NCI-H1930 (cell line): ENCODE data around the gene PTPRA.

Source experiments
- DNase-seq, 2 experiments: peaks; one replicate each; lab custom pipeline; 2025; lab: John Stamatoyannopoulos, UW

PTPRA gene

DNA sequence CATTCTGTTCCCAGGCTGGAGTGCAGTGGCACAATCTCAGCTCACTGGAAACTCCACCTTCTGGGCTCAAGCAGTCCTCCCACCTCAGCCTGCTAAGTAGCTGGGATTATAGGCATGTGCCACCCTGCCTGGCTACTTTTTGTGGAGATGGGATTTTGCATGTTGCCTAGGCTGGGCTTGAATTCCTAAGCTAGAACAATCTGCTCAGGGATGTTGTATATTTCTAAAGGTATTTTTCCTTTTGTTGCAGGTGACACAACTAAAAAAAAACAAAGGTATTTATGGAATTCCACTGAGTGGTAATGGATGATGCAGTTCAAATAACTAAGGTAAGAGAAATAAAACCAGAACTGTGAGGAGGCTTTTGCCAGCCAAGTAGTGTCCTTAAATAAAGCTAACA lies 49.7 kb downstream of the PTPRA start:
- DNase-seq = no peak

DNA sequence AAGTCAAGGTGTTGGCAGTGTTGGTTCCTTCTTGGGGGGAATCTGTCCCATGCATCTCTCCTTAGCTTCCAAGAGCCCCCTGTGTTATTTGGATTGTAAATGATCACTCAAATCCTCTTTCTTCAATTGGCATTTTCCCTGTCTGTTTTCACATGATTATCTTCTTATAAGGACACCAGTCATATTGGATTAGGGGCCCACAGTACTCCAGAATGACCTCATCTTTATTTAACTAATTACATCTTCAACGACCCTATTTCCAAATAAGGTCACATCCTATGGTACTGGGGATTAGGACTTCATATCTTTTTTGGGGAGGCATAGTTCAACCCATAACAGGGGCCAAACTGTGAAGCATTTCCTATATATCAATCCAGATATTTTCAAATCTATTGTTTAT lies 57.3 kb downstream of the PTPRA start:
- no peak for DNase-seq

DNA sequence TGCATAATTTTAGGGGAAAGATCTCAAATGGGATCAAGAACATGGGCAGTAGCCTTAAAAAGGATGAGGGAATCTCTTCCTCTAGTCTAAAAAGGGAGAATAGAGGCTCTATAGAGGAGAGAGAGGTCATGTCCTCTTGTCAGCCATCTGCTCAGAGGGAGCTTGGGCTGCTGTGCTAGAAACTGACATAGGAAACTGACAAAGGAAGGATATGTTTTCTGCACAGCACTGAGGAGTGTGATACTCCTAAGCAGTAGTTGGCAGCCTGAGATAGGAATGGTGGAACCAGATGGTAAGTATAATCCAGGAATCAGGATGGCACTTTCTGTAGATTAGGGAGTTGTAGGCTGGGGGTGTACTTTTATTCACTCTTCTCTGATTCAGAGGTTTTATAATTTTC lies 59.2 kb downstream of the PTPRA start:
- DNase-seq = no peak

DNA sequence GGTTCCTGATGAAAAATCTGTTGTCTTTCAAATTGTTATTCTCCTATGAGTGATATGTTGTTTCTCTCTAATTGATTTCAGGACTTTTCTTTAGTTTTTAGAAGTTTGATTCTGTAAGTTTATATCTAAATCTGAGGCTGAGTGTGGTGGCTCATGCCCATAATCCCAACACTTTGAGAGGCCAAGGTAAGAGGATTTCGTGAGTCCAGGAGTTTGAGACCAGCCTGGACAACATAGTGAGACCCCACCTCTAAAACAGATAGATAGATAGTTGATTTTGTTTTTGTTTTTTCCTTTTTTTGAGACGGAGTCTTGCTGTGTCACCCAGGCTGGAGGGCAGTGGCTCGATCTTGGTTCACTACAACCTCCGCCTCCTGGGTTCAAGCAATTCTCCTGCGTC lies 64.6 kb downstream of the PTPRA start:
- DNase-seq = no peak

DNA sequence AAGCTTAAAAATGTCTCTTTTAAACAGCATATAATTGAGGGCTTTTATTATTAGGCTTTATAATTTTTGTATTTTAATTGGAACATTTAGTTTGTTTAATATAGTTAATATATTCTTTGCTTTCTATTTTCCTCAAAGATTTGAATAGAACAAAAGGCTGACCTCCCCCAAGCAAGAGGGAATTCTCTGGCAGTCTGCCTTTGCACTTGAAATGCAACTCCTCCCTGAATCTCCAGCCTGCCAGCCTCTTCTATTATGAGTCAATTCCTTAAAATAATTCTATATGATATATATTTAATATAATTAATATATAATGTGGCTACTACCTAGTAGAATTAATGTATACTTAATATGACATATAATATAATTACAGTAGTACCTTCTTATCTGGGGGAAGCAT lies 69.2 kb downstream of the PTPRA start:
- DNase-seq = no peak

DNA sequence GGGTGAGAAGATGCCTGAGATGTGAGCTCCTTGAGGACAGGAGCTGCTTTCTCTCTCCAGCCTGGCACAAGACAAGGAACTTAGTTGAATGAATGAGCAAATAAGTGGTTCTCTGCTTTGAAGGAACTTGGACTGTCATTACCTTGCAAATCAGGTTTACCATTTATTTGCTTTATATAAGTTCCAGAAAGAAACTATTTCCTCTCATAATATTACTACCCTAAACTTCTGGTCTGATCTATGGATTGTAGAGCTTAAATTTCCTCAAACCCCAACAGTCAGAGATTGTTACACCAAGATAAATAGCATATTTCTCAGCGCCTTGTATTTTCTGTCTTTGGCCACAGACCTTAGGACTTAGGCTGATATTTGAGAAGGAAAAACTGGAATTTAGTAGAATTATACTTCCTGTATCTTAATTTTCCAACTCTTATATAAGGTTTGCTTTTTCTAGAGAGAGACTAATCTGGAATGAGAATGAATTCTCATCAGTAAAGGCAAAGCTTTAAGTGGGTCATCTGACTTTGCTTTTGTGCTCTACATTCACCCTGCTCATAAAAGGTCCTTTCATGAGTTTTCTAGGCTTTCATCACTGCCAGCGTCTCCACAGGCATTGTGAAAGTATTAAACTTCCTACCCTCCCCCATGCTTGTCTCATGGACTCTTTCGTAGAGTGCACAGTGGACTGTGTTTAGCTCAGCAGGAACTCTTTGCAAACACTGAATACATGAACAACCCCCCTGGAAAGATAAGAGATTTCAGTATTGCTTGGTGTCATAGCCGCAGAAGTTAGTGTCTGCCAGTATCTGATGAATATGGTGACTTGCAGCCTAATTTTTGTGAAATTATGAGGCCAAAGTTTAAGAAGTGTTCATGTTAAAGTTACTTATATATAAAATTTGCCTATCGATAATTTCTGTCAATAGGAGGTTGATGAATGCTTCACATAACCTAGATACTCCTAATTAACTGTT lies 74.0 kb downstream of the PTPRA start:
- DNase-seq = no peak

DNA sequence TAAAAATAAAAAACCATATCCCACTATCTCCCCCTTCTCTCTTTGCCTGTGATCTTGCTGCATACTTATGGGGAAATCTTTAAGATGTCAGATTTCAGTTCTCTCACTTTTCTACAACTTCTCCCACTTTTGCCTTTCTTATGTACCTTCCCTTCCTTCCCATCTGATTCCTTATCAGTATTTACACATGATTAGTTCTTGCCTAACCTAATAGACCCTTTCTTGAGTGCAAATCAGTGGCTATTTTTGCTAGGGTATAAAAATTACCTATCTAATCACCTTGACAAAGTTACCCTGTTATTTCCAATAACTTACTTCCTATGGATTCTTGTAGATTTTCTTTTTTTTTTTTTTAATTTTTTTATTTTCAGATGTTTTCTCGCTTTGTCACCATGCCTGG lies 75.7 kb downstream of the PTPRA start:
- no peak for DNase-seq

DNA sequence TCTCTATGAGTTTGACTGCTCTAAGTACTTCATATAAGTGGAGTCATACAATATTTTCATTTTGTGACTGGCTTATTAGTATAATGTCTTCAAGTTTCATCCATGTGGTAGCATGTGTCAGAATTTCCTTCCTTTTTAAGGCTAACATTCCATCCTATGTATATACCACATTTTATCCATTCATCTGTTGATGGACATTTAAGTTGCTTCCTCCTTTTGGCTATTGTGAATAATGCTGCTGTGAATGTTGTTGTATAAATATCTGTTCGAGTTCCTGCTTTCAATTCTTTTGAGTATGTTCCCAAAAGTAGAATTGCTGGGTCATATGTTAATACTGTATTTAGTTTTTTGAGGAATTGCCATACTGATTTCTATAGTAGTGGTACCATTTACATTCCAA lies 79.5 kb downstream of the PTPRA start:
- DNase-seq = no peak

DNA sequence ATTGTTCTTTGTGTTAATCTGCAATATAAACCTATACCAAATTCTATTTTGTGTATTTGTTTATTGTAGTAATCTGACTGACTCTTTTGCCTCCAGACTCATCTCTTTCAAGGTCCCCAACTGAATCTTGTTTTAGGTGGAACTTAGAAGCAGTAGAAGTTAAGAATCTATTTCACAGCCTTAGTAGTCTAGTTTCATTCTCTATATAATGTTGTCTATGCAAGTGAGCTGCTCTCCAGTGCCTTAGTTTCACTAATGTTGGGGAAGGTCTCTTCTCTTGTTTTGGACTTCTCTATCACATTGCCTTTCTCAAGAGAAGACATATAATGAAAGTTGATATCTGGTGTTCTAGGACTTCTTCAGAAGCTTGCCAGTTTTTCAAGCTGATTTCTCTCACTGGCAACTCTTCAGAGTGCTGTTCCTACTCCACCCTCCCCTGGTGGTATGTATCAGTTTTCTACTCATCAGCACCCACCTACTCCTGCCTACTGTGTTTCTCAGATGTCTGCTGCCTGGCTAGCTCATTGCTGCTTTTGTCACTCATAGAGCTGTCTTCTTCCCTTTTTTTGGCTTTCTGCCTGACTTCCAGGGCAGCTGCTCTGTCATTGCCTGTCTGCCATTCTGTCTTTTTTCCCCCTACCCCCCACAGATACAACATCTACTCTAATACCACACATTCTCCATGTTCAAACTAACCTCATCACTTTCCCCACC lies 82.1 kb downstream of the PTPRA start:
- no peak for DNase-seq

DNA sequence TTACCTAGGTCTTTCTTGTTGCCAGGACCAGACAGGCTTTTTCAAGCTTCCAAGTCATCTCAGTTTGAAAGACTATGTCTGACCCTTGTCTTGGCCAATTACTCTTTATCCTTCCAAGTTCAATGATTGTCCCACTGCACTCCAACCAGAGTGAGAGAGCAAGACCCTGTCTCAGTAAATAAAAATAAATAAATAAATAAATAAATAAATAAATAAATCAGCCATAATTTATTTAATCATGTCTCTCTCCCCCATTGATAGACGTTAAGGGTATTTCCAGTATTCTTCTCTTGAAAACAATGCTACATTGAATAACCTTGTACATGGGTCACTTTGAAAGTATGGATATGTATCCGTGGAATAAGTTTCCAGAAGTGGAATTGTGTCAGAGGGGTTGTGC lies 83.2 kb downstream of the PTPRA start:
- DNase-seq = no peak

DNA sequence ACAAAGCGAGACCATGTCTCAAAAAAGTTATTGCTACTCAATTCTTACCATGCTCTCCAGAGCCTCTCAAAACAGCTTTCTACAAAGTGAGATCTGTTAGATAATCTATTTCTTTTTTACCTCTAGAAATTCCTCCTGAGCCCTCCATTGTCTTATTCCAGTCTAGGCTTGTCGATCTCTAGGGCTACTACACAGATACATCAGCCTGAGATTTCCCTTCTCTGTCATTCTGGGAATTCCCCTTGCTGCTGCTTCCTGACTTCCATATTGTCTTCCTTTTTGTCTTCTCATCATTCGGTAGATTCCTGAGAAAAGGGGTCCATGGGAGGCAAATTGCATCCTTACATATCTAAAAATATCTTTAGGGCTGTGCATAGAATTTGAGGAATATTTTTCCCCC lies 94.6 kb downstream of the PTPRA start:
- no peak for DNase-seq

DNA sequence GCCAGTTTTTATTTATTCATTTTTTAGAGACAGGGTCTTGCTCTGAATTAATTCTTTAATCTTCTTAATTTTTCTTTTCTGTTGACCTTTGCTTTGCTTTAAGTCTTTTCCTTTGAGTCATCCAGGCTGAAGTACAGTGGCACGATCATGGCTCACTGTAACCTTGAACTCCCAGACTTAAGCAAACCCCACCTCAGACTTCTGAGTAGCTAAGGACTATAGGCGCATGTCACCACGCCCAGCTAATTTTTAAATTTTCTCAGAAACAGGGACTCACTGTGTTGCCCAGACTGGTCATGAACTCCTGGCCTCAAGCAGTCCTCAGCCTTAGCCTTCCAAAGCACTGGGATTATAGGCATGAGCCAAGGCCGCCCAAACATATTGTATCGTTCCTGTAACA lies 98.8 kb downstream of the PTPRA start:
- no peak for DNase-seq

DNA sequence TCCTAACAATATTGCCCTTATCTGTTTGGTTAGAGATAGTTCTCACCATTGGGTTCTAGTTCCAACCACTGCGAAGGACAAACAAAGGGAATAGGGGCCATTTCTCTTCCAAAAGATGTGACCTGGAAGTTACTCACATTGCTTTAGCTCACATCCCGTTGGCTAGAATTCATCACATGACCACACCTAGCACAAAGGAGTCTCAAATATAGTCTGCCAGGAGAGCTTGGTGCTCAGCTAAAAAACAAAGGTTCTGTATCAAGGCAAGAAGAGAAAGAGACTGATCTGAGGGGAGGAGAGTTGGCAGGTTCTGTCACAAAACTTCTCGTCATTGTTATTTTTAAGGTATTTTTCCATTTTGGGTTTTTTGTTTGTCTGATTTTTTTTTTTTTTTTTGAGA lies 100.3 kb downstream of the PTPRA start:
- DNase-seq = no peak

DNA sequence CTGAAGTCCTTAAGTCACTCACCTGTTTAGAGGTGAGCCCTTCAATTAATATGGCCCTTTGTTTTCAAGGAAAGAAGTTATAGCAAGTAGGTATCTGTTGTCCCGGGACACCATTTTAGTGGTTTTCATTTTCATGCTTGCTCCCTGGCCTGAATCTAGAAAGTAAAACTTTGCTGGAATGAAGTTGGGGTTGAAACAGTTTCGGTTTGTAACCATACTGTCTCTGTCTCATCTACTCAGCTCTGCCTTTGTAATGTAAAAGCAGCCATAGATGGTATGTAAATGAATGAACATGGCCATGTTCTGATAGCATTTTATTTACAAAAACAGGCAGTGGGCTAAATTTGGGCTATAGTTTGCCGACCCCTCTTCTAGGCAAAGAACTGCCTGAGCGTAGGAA lies 105.2 kb downstream of the PTPRA start:
- no peak for DNase-seq

DNA sequence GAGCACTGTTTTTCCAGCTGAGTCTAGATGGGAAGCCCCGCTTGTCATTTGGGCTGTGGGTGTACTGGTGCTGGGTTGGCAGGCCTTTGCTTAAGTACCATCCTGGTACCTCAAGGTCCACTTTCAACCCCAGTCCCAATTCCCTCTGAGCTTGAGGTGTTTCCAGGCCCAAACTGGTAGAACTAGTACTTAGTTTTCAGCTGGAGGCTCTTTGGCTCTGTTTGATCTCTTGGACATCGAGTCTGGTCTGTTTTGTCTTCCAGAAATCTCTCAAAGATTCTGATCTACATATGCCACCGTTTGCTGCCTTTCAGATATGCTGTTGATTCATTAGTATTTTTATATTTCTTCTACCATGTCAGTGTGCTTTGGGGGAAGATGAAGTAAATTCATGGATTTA lies 108.4 kb downstream of the PTPRA start:
- DNase-seq = no peak

DNA sequence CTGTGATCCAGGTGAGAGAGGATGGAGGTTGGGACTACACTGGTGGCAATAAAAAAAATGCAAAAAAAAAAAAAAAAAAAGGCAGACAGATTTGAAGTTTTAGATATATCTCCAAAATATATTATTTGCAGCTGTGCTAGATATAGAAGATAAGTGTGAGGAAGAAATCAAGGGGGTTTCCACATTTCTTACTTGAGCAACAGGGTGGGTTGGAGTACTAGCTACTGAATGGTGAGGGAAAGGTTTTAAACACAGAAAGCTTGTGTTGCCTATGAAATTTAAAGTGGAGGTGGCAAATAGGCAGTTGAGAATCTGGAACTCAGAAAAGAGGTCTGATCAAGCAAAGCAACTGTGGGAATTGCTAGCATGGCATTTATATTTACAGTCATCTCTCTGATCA lies 110.2 kb downstream of the PTPRA start:
- DNase-seq = no peak

DNA sequence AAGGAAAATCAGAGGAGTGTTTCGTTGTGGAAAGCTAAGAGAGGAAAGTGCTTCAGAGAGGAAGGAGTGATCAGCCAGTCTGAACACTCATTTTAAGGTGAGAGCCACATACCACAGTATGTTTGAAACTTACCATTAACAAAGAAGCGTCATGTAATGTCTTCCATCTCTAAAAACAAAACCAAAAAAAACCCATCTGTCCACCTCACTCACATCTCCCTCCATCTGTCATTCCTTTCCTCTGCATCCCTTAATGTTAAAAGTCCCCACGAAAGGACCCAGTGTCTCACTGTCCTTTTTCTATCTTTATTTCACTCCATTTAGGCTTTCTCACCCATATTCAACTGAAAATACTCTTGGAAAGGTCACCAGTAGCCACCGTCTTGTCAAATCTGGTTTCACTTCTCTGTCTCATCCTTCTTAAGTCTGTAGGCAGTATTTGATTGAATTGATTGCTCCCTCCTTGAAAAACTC lies 110.8 kb downstream of the PTPRA start:
- no peak for DNase-seq

DNA sequence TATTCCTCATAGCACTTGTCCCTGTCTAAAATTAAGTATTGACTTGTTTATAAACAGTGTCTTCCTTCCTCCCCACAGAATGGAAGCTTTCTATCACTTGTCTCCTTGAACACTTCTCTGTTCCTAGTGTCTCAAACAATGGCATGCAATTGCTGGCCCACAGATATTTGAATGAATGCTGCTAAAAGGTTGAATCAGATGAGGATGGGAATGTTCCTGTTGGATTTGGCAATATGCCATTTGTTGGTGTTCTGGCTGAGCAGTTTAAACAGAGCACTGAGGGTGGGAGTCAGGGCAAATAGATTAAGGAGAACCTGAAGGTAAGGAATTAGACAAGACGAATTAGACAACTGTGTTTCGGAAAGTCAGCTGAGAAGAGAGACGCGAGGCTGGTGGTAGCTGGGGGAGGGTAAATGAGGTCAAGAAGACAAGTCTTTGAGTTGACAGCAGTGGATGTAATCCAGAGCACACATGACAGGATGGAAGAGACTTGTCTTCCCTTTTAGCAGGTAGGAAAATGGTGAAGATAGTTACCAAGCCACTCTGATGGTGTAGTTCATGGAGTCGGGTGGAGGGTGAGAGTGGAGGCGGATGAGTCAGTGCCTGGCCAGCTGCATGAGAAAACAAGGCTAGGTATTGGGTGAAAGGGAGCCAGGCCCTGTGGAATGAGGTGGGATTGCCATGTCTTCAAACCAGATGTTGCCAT lies 111.8 kb downstream of the PTPRA start:
- DNase-seq = no peak

DNA sequence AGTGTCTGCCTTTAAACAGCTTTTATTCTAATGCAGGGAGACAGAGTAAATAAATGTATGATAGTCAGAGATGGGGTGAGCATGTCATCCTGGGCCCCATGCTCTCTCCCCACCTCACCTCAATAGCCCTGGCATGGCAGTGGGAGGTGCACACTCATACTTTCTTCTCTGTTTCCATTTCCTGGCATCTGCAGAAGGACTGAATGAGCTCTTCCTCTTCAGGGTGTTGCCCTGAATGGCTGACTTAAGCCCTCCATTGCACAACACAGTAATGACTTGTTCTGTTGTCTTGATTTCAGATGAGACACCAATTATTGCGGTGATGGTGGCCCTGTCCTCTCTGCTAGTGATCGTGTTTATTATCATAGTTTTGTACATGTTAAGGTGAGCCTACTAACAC lies 113.2 kb downstream of the PTPRA start:
- DNase-seq = no peak

DNA sequence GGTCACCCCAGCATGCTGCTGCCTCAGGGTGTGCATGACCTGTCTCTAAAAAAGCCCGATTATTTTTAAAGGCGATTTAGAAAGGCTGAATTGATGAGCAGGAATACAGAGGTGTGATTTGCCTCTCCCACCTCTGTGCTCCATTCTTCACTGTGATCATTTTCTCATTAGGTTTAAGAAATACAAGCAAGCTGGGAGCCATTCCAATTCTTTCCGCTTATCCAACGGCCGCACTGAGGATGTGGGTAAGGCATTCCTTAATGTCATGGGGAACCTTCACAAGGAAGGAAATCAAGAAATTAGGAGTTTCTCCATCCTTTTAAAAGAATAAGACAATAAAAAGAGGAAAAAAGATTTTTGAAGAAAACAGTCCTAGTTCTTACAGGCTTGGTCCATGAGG lies 114.6 kb downstream of the PTPRA start:
- no peak for DNase-seq

DNA sequence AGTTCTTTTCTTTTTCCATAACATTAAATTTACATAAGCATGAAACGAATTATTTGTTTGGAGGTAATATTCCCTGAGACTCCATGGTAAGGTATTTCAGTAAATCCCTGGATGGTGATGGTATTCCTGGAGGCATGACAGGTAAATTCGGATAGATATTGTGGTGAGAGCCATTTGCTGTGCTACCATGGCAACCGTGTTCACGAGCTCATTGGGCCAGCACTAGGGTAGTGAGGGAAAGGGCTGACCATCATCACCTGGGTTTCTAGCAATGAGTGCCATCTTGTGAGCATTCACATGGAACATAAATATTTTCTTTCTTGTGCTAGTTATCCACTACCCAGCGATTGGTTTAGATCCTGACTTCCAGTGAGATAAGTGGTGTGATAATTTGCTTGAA lies 118.3 kb downstream of the PTPRA start:
- no peak for DNase-seq

DNA sequence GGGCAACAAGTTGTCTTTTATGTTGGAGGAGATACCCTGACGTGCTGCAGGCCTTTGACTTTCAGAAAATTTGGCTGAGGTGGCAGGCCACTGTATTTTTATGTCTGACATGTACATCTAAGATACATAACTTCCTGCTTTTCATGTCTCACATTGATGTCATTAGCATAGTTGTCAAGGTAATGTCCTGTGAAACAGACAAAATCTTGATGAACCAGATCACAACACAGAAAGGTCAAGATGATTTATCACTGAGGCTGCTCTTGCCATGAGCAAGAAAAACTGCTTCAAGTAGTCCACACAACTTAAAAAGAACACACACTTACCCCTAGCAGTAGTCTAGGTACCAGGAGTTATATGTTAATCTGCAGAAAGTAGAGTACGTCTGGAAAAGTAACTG lies 120.0 kb downstream of the PTPRA start:
- no peak for DNase-seq

DNA sequence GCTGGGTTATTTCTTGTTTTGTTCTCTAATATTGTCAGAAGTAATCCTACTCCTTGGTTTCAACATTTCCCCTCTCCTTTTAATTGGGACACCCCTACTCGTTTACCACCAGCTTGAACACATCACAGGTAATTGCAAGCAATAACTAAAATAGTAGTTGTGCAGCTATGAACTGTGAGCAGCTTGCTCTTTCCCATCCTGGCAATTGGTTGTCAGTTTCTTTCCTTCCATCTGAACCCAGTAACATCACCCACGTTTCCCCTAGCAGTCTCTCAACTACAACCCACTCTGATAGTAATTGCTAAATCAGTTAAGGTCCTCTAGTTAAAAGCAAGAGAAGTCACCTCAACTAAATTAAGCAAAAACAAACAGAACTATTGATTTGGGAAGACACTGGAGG lies 122.5 kb downstream of the PTPRA start:
- no peak for DNase-seq
